ENCODE data around the gene ADPRH.

ADPRH gene

DNA sequence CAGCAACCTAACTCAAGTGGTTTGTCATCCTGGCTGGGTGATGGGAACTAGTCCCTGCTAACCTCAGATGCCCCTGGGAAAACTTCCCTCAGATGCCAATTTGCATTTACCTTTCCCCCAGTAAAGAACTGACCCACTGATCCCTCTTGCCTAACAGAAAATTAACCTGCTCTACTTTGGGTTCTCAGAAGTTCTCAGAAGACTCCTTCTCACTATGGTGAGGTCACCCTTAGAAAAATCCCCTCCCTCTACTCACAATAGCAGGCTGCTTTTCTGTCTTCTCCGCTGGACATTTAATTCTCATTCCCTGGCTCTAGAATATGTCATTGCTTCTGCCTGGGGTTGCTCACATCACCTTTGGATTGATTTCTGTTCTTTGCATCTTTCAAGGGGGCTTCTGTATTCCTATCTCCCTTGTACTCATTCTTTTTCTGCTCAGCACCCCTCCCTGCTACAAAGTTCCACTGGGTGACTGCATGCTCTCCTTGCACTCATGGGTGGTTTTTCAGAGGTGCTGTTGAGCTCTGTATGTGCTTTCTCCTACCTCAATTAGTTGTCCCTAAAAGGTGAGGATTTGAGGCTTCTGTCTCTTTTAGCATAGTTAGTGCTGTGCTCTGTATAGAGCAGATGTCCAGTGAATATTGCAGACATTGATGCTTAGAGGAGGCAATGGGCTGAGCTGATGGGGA is 19.3 kb downstream of the ADPRH start:
- DNase-seq, result no peak

- no peak for DNase-seq
These were observed 20.4 kb downstream of the ADPRH start for GRCh38 chr3:119599558-119600174.

GRCh38 chr3:119600732-119601131 is 21.4 kb downstream of the ADPRH start:
- peak; percentile 39 for DNase-seq

GRCh38 chr3:119601154-119601553 is 21.9 kb downstream of the ADPRH start:
- DNase-seq, result peak; percentile 22

DNA sequence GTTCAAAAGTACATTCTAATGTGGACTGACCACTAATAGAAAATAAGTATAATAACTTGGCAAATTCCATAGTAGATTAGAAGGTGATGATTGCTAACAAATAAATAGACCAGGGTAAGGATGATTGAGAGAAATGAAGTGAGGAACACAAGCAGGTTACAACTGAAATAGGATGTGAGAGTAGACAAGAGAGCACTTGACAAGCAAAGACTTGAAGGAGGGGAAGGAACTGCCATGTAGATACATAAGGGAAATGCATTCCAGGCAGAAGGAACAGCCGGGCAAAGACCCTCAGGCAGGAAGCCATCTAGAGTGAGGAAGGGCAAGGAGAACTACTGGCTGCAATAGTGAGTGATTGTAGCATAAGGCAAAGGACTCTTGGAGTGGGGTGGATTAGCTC is 23.4 kb downstream of the ADPRH start:
- no peak for DNase-seq

DNA sequence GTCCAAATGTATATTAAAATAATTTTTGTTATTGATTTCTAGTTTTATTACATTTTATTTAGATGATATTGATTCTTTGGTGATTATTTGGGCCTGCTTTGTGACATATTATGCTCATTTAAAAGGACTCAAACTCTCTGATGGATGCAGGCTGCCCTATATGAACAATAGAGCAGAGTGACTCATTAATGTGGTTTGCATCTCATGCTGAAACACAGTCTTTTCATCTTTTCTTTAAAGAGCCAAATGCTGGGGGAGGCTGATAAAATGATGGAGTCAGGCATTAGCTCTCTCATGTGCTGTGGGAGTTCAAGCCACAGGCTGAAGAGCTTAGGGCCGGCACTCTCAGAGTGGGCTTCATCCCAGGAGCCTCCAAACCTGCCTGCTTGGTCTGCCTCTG is 25.6 kb downstream of the ADPRH start:
- no peak for DNase-seq

- no peak for DNase-seq
These were observed 29.2 kb downstream of the ADPRH start for GRCh38 chr3:119608405-119609000.

- DNase-seq, result no peak
These were observed 30.0 kb downstream of the ADPRH start for GRCh38 chr3:119609301-119609700.

DNA sequence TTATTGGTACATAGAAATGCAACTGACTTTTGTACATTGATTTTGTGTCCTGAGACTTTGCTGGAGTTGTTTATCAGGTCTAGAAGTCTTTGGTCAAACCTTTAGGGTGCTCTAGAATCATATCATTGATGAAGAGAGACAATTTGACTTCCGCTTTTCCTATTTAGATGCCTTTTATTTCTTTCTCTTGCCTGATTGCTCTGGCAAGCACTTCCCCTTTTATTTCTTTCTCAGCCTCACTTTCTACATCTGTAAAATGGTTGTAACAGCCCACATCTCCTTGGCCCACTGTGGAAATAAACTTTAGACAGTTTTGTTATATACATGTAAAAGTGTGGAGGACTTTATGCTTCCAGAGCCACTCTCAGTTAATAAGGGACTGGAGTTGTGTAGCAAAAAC is 32.4 kb downstream of the ADPRH start:
- DNase-seq, result no peak

- no peak for DNase-seq
These were observed 33.9 kb downstream of the ADPRH start for GRCh38 chr3:119613201-119613600.

DNA sequence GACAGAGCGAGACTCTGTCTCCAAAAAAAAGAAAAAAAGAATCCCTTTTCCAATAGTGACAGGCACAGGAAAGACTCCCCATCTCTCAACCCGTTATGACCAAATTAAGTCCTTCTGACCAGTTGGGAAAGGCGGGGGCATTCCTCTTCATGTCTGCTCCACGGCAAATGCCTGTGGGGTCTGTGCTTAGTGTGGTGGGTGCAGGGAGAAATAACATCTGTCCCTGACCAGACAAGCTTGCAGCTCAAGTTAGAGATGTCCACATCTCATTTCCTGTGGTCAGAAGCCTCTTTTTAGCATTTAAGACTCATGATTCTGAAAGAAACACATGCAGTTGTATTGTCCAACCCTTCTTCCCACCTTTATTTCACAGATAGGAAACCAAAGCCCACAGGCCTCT is 34.6 kb downstream of the ADPRH start:
- DNase-seq, result no peak

- no peak for DNase-seq
These were observed 36.8 kb downstream of the ADPRH start for GRCh38 chr3:119616056-119616455.

DNA sequence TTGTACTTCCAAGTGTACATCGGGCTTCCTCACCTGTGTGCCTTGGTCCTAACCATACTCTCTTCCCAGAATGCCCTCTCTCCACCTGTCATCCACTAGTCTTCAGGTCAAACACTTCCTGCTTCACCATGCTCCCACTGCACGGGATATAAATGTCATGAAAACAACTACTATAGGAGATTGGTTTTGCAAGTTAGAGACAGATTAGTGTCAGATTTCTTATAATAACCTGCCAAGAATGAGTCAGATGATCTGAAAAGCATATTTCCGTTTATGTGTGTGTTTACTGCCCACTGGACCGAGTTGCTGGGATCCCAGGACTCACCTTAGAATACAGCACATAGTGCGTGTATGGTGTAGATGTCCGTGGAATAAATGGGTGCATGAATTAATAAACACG is 39.8 kb downstream of the ADPRH start:
- DNase-seq, result no peak

DNA sequence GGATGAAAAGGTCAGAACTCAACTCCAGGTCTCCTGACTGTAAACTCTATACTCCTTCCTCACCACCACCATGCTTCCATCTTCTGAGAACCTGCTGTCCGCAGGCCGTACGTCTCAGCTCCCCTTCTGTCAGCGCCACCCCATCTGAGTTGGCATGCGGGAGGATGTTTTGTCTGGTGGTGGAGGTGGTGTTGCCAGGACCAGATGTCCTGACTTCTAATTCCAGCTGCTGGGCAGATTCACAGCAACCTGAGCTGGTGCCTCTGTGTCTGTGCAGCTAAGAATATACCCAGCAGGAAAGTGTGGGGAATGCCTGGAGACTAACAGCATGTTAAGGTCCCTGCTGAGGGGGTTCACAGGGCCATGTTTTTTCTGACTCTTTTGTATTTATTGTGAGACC is 41.6 kb downstream of the ADPRH start:
- no peak for DNase-seq

DNA sequence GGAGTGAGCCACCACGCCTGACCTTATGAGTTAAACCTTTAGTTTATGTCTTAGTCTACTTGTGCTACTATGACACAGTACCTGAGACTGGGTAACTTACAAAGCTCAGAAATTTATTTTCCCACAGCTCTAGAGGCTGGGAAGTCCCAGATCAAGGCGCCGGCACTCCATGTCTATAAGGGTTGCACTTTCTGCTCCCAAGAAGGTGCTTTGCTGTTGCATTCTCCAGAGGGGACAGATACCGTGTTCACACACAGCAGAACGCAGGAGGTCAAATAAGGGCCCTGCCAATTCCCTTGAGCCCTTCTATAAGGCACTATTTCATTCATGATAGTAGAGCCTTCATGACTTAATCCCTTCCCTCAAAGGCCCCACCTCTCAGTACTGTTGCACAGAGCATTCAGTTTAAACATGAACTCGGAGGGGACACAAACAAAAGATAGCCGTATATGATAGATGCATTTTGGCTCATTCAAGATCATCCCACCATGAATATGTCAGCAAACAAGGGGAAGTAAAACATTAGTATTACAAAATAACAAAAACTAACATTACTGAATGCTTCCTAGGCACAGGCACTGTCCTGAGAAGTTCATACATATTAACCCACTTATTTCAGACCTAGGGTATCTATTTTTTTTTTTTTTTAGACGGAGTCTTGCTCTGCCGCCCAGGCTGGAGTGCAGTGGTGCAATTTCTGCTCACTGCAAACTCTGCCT is 44.9 kb downstream of the ADPRH start:
- no peak for DNase-seq

- DNase-seq, result no peak
These were observed 46.3 kb downstream of the ADPRH start for GRCh38 chr3:119625451-119626153.

DNA sequence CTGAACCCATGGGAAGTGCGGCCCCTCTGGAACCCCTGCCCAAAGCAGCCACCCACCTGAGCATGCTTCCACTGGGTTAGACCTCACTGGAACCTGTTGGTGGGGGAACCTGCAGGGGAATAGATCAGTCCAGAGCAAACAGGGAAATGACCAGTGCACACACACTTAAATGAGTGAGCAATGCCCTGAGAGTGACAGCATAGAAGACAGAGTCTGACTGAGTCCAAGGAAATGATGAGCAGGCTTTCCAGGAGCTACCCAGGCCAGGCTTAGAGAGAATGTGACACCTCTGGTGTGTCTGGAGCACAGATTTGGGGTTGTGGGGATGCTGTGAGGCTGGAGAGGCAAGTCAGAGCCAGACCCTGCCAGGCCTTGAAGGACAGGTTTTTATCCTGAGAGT is 46.9 kb downstream of the ADPRH start:
- DNase-seq, result no peak

- DNase-seq, result peak; percentile 20
These were observed 48.2 kb downstream of the ADPRH start for GRCh38 chr3:119627461-119627860.

DNA sequence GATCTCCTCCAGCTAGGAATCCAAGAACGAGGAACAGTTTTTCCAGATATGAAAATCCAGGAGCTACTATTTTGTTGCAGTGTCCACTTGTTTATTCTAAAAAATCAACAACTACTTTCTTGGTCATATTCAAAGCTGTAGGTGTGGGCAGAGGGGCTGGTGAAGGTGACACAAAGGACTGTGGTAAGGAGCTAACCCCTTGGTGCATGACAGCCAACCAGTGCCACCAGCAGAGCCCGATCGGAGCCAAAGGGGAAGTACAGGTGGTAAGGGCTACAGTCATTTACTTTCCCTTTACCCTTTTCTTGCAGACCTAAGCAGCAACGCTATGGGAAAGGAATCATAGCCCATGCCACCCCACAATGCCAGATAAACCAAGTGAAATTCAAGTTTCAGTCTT is 49.1 kb downstream of the ADPRH start:
- peak; percentile 23 for DNase-seq

GRCh38 chr3:119628816-119629445 is 49.6 kb downstream of the ADPRH start:
- no peak for DNase-seq

- DNase-seq, result no peak
These were observed 51.0 kb downstream of the ADPRH start for GRCh38 chr3:119630128-119630879.

DNA sequence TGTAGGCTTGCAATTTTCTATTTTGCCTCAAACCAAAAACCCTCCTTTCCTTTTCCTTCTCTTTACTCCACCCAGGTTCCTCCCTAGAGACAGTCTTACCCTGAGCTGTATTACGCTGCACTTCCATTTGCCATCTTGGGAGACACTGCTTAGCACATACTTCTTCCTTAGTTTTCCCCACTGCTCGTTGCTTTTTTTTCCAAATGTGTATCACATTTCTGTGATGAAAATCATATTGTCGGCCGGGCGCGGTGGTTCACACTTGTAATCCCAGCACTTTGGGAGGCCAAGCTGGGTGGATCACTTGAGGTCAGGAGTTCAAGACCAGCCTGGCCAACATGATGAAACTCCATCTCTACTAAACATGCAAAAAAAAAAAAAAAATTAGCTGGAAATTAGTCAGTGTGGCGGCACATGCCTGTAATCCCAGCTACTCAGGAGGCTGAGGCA is 51.6 kb downstream of the ADPRH start:
- DNase-seq, result no peak

All from stimulated activated CD4-positive, alpha-beta T cell treated with anti-CD3 and anti-CD28 coated beads, Interleukin-15, amount 100 ng/mL, for 24 hours (primary cell).